NCI-H510A (cell line): ENCODE results near the gene BRCA1.
A peak's percentile ranks its signal among the peaks of the same experiment; 100 is the strongest.

ENCODE experiments used
- DNase-seq: peaks from one replicate; lab custom pipeline; 2025; lab: John Stamatoyannopoulos, UW

The BRCA1 gene

GRCh38 chr17:43024407-43025289 is 100.5 kb downstream of the BRCA1 start, which contains the start of gene RND2:
TSS of gene RND2 (plus strand) at chr17:43025231. CDS start at chr17:43025348, 117 bp downstream.
- DNase-seq = peak; percentile 78

- peak; percentile 46 for DNase-seq
Observed at GRCh38 chr17:43021741-43022512, 103.2 kb downstream of the BRCA1 start, which contains the start of gene VAT1. TSS of gene VAT1 (minus strand) at chr17:43022385. CDS start at chr17:43022322, 63 bp downstream.

GRCh38 chr17:43020789-43021740 is 104.1 kb downstream of the BRCA1 start:
- DNase-seq = no peak

GRCh38 chr17:43020030-43020621 is 105.0 kb downstream of the BRCA1 start:
- DNase-seq = no peak

GRCh38 chr17:43019418-43019817 is 105.7 kb downstream of the BRCA1 start:
- DNase-seq = no peak

GRCh38 chr17:43018932-43019331 is 106.2 kb downstream of the BRCA1 start:
- no peak for DNase-seq

GRCh38 chr17:43018008-43018853 is 106.9 kb downstream of the BRCA1 start:
- DNase-seq = peak; percentile 11

GRCh38 chr17:43016216-43016615 is 108.9 kb downstream of the BRCA1 start:
- no peak for DNase-seq

GRCh38 chr17:43015579-43015978 is 109.6 kb downstream of the BRCA1 start:
- no peak for DNase-seq

- DNase-seq = no peak
Observed at GRCh38 chr17:43014649-43015542, 110.3 kb downstream of the BRCA1 start.

GRCh38 chr17:43014020-43014648 is 111.0 kb downstream of the BRCA1 start:
- no peak for DNase-seq

GRCh38 chr17:43013296-43013695 is 111.9 kb downstream of the BRCA1 start:
- no peak for DNase-seq

- DNase-seq = no peak
Observed at GRCh38 chr17:43011728-43012472, 113.3 kb downstream of the BRCA1 start.

- no peak for DNase-seq
Observed at GRCh38 chr17:43010667-43011308, 114.4 kb downstream of the BRCA1 start.

GRCh38 chr17:43006639-43007551 is 118.3 kb downstream of the BRCA1 start, which contains the start of gene IFI35:
TSS of gene IFI35 (plus strand) at chr17:43006784. CDS start at chr17:43006948, 164 bp downstream.
- DNase-seq = no peak

- no peak for DNase-seq
Observed at GRCh38 chr17:43003542-43004172, 121.5 kb downstream of the BRCA1 start.
